ENCODE data around the gene STT3B.

The STT3B gene

GRCh38 chr3:31521468-31521867 is 11.3 kb upstream of the STT3B start:
- no peak for DNase-seq (ENCODE audit: low read depth)

DNA sequence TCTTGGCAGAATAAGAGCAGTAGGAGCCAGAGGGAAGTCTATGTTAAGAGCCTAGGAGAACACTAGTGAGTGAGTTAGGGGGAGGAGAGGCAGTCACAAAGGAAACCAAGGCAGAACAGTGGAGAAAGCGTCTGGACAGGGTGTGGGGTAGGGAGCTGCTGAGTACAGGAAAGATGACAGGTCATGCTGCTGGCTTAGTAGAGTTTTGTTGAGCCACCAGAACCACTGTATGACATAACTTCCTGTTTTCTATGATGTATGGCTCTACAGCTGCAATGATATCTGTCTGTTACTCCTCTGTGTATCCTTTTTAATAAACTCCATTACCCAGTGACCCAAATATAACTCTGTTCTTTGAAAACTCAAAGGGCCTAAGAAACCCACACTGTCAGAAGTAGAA is 10.6 kb upstream of the STT3B start:
- no peak for DNase-seq (ENCODE audit: low read depth)

- no peak for DNase-seq (ENCODE audit: low read depth)
Measured at GRCh38 chr3:31523543-31523942, 9.2 kb upstream of the STT3B start.

DNA sequence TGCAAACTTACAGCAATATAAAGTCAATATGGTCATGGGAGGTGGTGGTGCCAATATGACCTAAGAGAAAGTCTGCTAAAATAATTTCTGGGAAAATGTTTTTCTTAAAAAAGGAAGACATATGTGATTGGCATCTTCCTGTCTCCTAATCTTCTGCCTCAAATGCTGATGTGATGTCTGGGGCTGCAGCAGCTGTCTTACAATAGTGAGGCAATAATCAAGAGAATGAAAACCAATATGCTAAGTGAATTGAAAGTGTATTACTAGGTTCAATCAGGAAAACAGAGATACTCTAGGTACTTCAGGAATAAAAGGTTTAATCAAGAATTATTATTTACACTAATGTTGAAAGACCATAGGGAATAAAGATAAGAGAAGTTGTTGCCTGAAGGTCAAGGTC is 7.2 kb upstream of the STT3B start:
- DNase-seq (ENCODE audit: low read depth): no peak

- DNase-seq (ENCODE audit: low read depth): no peak
Measured at GRCh38 chr3:31529421-31529820, 3.3 kb upstream of the STT3B start.

GRCh38 chr3:31530039-31530959 is 2.4 kb upstream of the STT3B start:
- no peak for DNase-seq (ENCODE audit: low read depth)

- no peak for DNase-seq (ENCODE audit: low read depth)
Measured at GRCh38 chr3:31530960-31531335, 1.8 kb upstream of the STT3B start.

- no peak for DNase-seq (ENCODE audit: low read depth)
Measured at GRCh38 chr3:31531452-31531991, 1.2 kb upstream of the STT3B start.

DNA sequence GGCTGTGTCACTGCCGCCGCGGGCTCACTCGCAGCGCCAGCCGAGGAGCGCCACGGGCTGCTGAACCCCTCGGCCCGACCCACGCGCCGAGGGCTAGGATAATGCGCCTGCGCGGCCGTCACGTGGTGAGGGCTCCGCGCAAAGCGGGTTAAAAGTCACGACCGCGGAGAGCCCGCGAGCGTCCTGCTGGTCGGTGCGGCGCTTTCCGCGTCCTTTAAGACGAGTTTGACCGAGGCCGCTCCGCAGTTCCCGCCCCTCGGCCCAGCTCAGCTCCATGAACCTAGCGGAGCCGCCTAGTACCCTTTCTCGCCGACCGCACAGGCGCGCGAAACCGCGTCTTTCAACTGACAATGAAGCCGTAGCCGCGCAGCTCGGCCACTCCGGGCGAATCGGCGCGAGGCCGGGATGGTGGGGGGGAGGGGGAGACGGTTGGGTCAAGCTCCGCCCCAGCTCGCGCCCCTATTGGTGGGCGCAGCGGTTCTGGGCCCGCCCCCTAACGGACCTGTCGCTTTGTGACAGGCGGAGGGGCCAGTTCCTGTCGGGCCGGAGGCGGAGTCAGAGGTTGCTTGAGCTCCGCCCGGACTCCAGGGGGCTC is 636 bp upstream of the STT3B start:
- peak; percentile 98 for DNase-seq (ENCODE audit: low read depth)

GRCh38 chr3:31533169-31534064 is 692 bp downstream of the STT3B start:
- peak; percentile 41 for DNase-seq (ENCODE audit: low read depth)

GRCh38 chr3:31534065-31534425 is 1.3 kb downstream of the STT3B start:
- no peak for DNase-seq (ENCODE audit: low read depth)

DNA sequence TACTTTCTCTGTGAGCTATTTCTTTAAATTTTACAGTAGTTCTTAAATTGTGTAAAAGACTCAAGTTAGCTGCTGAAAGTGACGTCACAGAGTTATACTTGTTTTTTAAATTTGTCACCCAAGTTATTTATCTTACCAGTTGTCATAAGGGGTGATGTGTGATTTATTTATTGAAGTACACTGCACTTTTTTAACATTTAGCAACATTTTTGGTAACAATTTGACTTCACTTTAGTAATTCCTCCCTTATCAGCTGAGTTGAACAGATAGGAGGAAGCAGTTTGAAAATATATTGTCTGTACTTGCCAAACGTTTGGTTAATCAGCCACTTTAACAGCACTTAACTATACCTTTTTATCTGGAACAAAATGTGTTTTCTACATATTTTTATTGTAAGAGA is 3.8 kb downstream of the STT3B start:
- no peak for DNase-seq (ENCODE audit: low read depth)

DNA sequence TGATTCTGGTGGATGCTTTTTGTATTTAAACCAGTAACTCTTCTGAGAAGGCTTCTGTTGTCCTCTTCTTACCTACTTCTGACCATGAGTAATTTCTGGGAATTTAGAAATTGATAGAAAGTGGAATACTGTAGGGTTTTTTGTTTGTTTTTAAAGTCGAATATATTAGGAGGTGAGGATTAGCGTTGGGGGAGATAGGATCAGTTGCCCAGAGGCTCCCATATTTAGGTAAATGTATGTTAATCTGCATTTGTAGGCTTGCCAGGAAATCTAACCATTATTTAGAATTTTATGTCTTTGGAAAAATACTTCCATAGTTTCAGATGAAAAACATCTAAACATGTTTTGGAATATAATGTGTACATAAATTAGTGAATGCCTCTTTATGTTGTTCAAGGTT is 6.1 kb downstream of the STT3B start:
- DNase-seq (ENCODE audit: low read depth): no peak

GRCh38 chr3:31539275-31539674 is 6.5 kb downstream of the STT3B start:
- no peak for DNase-seq (ENCODE audit: low read depth)

- DNase-seq (ENCODE audit: low read depth): no peak
Measured at GRCh38 chr3:31541089-31541488, 8.4 kb downstream of the STT3B start.

DNA sequence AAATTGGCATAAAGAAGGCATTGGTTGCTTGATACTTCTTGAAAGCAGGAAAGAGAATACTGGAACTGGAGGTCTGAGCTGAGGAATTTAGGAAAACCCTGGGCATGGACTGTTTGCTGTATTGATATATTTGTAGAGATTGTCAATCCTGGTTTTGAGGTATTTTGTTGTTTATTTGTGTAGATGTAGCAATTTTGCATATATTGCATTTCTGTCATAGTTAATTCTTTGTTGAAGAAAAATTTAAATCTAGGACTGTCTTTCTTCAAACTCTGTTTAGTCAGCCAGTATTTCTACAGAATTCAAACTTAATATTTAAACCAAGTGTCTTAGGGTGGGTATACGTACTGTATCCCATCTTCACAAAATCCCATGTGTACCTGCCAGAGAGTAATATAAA is 9.5 kb downstream of the STT3B start:
- DNase-seq (ENCODE audit: low read depth): no peak

GRCh38 chr3:31543375-31543774 is 10.7 kb downstream of the STT3B start:
- no peak for DNase-seq (ENCODE audit: low read depth)

- no peak for DNase-seq (ENCODE audit: low read depth)
Measured at GRCh38 chr3:31544634-31545033, 11.9 kb downstream of the STT3B start.

GRCh38 chr3:31546162-31546561 is 13.4 kb downstream of the STT3B start:
- no peak for DNase-seq (ENCODE audit: low read depth)

DNA sequence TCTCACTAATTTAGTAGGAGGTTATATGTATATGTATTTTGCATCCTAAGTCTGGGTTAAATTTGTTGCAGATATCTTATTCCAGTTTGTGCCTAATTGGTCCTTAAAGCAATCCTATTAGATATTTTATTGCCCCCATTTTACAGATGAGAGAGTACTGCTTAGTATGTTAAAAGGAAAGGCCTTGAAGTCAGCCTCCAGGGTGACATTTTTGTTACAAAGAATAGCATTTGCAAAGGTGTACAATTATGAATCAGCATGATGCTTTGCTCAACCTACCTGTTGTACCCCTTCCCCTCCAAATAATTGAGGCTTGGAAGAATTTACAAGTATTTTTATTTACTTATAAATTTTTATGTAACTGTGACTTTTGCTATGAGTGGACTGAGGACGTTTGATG is 14.0 kb downstream of the STT3B start:
- DNase-seq (ENCODE audit: low read depth): no peak

DNA sequence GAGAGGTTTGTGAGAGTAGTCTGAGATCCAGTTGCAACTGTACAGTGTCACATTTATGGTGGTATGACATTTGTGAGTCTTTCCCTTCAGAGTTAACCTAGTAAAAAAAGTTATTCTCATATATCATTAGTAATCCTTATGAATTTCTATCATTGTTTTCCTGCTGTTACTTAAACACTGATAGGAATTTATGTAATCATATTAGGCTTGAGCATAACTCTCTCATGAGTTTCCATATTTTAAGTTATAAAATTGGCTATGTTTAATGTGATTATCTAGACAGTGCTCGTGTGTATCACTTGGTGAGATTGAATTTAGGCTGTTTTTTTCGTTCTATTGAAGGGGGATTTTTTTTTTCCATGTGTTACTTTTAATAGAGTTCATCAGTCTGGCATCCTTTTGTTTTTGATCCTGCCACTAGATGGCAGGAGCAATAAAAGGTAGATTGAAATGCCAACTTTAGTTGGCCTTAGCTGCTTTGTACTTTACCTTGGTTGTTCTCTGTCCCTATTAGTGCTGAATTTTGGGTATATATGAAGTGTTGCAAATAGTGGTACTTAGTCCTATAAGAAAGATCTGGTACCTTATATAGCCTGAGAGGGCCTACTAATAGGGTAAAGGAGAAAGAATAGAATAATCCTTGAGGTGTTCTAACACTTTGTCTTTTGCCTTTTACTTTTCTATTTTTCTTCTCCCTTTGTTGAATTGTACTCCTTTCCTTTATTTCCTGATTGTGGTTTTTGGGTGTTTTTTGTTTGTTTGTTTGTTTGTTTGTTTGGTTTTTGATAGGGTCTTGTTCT is 17.9 kb downstream of the STT3B start:
- DNase-seq (ENCODE audit: low read depth): no peak

DNA sequence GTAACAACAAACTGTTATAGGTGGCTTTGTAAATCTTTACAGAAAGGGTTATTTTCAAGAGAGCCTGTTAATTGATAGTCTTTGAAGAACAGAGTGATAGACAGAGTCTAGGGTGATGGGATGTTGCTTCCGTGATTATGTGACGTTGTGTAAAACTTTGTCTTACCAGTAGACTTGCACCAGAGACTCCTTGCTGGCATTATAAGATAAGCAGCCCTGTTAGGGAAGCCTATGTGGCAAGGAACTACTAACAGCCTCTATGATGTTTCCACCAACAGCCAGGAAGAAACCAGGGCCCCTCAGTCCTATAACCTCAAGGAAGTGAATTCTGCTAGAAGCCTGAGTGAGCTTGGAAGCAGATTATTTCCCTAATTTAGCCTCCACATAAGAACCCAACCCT is 18.9 kb downstream of the STT3B start:
- no peak for DNase-seq (ENCODE audit: low read depth)
